Measurements from ENCODE around the gene DENND1A. TPM values are rescaled to one million over a fixed set of nuclear protein-coding genes. Genes with fewer than 3 reads are reported as not detected.
"Not testable (repeated sequence)": the region's sequence is repeated elsewhere in the genome, so short reads cannot be mapped to it uniquely, and the experiment has no call there.

The DENND1A gene
- total RNA-seq, 1 donor from 2014 or later: 18.5 TPM

DNA sequence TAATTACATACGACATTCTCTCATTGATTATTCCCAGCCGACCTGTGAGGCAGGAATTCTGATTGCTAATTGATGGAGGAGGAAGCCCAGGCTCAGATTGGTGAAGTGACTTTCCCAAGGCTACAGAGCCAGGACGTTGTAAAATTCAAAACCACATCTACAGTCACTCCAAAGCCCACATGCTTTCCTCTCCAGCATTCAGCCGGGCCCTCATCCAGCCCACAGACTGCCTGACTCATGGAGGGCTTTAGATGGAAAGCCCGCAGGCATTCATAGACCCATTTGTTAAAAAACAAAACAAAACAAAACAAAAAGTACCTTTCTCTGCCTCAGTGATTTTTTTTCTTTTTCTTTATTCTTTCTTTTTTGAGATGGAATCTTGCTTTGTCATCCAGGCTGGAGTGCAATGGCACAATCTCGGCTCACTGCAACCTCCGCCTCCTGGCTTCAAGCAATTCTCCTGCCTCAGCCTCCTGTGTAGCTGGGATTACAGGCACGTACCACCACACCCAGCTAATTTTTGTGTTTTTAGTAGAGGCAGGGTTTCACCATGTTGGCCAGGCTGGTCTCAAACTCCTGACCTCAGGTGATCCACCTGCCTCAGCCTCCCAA lies 596.8 kb downstream of the DENND1A start:
- not testable (repeated sequence) for H3K27me3 Mint-ChIP-seq (ENCODE audit: insufficient read depth); H3K36me3 Mint-ChIP-seq (ENCODE audit: low read depth); H3K9me3 Mint-ChIP-seq; H3K4me3 Mint-ChIP-seq; H3K4me1 Mint-ChIP-seq (ENCODE audit: low read depth); DNase-seq (ENCODE audit: low spot score); H3K27ac Mint-ChIP-seq
- intact Hi-C loops (cut with micrococcal nuclease): loop anchor here (10.0 kb wide), 1 partner anchor 928 kb away; no protein-coding TSS in a partner anchor

DNA sequence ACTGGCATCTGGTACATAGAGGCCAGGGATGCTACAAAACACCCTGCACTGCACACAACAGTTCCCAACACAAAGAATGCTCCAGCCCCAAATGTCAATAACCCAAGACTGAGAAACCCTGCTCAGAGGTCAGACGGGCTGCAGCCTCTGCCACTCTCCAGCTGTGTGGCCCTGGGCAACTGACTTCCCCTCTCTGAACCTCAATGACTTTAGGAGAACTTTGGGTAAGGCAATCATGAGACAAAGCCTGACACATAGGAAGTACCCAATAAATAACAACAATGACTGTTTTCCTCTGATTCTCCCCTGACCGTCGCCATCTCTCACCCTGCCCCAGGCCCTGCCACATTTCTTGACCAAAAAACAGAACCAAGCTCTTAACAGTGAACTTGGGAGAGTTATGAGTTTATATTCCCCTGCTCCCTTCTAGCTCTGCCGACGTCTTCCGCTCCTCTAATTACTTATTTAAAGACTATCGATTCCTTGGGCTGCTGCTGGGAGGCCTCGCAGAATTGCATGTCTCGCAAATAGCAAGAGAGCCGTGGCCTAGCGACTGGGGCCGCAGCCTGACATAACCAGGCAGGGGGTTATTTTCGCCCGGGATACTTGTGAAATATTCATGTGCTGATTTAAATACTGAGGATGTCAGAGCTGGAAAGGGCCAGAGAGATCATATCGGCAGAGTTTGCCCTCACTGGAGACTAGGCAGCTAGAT lies 598.4 kb downstream of the DENND1A start:
- Mint-ChIP-seq H3K36me3 (ENCODE audit: low read depth) (no peaks in the 10 kb centered on the region), H3K9me3 (no peaks in the 10 kb centered on the region), H3K4me1 (ENCODE audit: low read depth) (peaks cover 8% of the 10 kb centered on the region), H3K27me3 (ENCODE audit: insufficient read depth) (no peaks in the 10 kb centered on the region), H3K27ac (no peak overlapping the region), H3K4me3 (no peak overlapping the region)
- no peak for DNase-seq (ENCODE audit: low spot score)
- intact Hi-C loops (cut with micrococcal nuclease): loop anchor here (10.0 kb wide), 1 partner anchor 927 kb away; no protein-coding TSS in a partner anchor

Other genes starting within 250 kb of the DENND1A start
- not detected in 2 replicates for gene LHX2, start 81.6 kb upstream of the DENND1A start, total RNA-seq

Measured in activated T-helper 1 cell treated with anti-CD3 and anti-CD28 coated beads, Interleukin-12 subunit alpha, Interleukin-12 subunit beta, Interleukin-2, Interleukin-4 antibody, amounts not matched to agents 30 ng/mL and 10 ng/mL and 1 ng/mL, durations not matched to agents 14 hours and 24 hours and 36 hours (primary cell).